B cell (primary cell): ENCODE results near the gene ARPP19.

Experiments used
- CTCF ChIP-seq: fragments of 200-600 bp; IDR thresholded peaks from one replicate; pipeline ENCODE4 v1.8.0; 2022; ENCODE audit warnings: antibody characterized with exemption, mild to moderate bottlenecking
- EZH2 ChIP-seq: IDR thresholded peaks from 2 replicates; pipeline ENCODE4 v1.6.1; 2012; ENCODE audit warnings: borderline replicate concordance, low read depth, mild to moderate bottlenecking, moderate library complexity, low read length; ENCODE audit not compliant: insufficient read depth, poor library complexity, severe bottlenecking

GRCh38 chr15:52568601-52569585 is at the start of gene ARPP19:
- TF ChIP-seq CTCF (no peak), EZH2 (no peak)
